Ovary (tissue), 3 donors: ENCODE measurements around the gene PALLD.

ENCODE experiments used
- CTCF ChIP-seq, 3 donors: fragments of 450-650 bp in 2 of 3; fragments of 200-600 bp in 1 of 3; IDR thresholded peaks; one replicate each; pipeline versions ENCODE4 v1.5.1 to v1.8.0; 2016 to 2022; ENCODE audit warnings: antibody characterized with exemption in 3 of 3, mild to moderate bottlenecking in 1 of 3
- EP300 ChIP-seq: sonication (generic); formaldehyde crosslinking; IDR thresholded peaks from one replicate; pipeline ENCODE4 v1.6.1; 2017; ENCODE audit warnings: antibody characterized with exemption
- POLR2A ChIP-seq: fragments of 450-650 bp; IDR thresholded peaks from one replicate; pipeline ENCODE4 v1.6.1; 2017; ENCODE audit warnings: antibody characterized with exemption, mild to moderate bottlenecking, moderate library complexity
- donor health status: DM: no; HTN: no; CAD: no.

GRCh38 chr4:168888715-168889215 is 391.9 kb downstream of the PALLD start:
- TF ChIP-seq CTCF (IDR thresholded peaks at IDR 0.05) (no peak), EP300 (no peak), POLR2A (no peak)
